OCI-LY3 (cell line): Measurements from ENCODE around the gene SUN5.
"Not testable (repeated sequence)": the region's sequence is repeated elsewhere in the genome, so short reads cannot be mapped to it uniquely, and the experiment has no call there.

Source experiments
- H2AFZ ChIP-seq: fragments of 200-600, 300-600 bp; shearing (Covaris generic); 2 replicates; pipeline ENCODE4 v1.6.0; 2014; ENCODE audit warnings: antibody characterized with exemption, low read depth, low read length
- H3K27ac ChIP-seq: fragments of 200-600, 300-600 bp; sonication (generic); 2 replicates; pipeline ENCODE4 v1.5.1; 2014; ENCODE audit warnings: mild to moderate bottlenecking, low read length, moderate library complexity, mixed read lengths
- H3K27me3 ChIP-seq: fragments of 200-600, 300-600 bp; sonication (generic); 2 replicates; pipeline ENCODE4 v1.6.1; 2014; ENCODE audit warnings: low read depth, low read length, mixed read lengths
- H3K36me3 ChIP-seq: fragments of 200-600, 300-600 bp; sonication (generic); replicated peaks from 2 replicates; pipeline ENCODE3; 2014; ENCODE audit warnings: low read depth, low read length, mixed read lengths
- H3K4me1 ChIP-seq: fragments of 300-600, 200-600 bp; sonication (generic); 2 replicates; pipeline ENCODE4 v1.6.1; 2014; ENCODE audit warnings: low read length, mixed read lengths
- H3K4me2 ChIP-seq: fragments of 200-600, 300-600 bp; sonication (generic); 2 replicates; pipeline ENCODE4 v1.6.1; 2014; ENCODE audit warnings: low read length, mixed read lengths
- H3K4me3 ChIP-seq: fragments of 300-600, 200-600 bp; sonication (generic); 2 replicates; pipeline ENCODE4 v1.5.1; 2014; ENCODE audit warnings: antibody characterized with exemption, mild to moderate bottlenecking, low read length, moderate library complexity
- H3K79me2 ChIP-seq: fragments of 300-600, 200-600 bp; shearing (Covaris generic); 2 replicates; pipeline ENCODE4 v1.6.1; 2014; ENCODE audit warnings: mild to moderate bottlenecking, low read length, mixed read lengths
- H3K9ac ChIP-seq: fragments of 300-600, 200-600 bp; shearing (Covaris generic); 2 replicates; pipeline ENCODE4 v1.6.0; 2014; ENCODE audit warnings: mild to moderate bottlenecking, low read length, moderate library complexity
- H3K9me3 ChIP-seq: fragments of 200-600, 300-600 bp; shearing (Covaris generic); 2 replicates; pipeline ENCODE4 v1.6.1; 2014; ENCODE audit warnings: low read length, mixed read lengths; ENCODE audit not compliant: insufficient read depth
- H4K20me1 ChIP-seq: fragments of 200-600, 300-600 bp; sonication (generic); 2 replicates; pipeline ENCODE4 v1.6.1; 2016; ENCODE audit warnings: low read length, mixed read lengths; ENCODE audit not compliant: insufficient read depth
- CTCF ChIP-seq: fragments of 200-600, 300-600 bp; sonication (generic); IDR thresholded peaks from 2 replicates; pipeline ENCODE4 v1.5.1; 2014; ENCODE audit warnings: antibody characterized with exemption, low read length, low read depth
- EZH2phosphoT487 ChIP-seq: fragments of 200-600 bp; shearing (Covaris generic); IDR thresholded peaks from 2 replicates; pipeline ENCODE4 v1.6.1; 2018; ENCODE audit warnings: antibody characterized with exemption, mixed run types, low read depth

Gene SUN5

GRCh38 chr20:32965115-32965514 is 39.1 kb downstream of the SUN5 start:
- H3K4me1 ChIP-seq, result peaks cover 19% of the 10 kb centered on the region
- no peaks in the 10 kb centered on the region for H3K27me3 ChIP-seq
- H3K4me2 ChIP-seq, result no peak overlapping the region
- no peak overlapping the region for H3K4me3 ChIP-seq
- H4K20me1 ChIP-seq, result no peaks in the 10 kb centered on the region
- no peak overlapping the region for H3K27ac ChIP-seq
- no peak for TF ChIP-seq CTCF
- TF ChIP-seq EZH2phosphoT487, result no peak
- H3K36me3 ChIP-seq, result no peaks in the 10 kb centered on the region
- no peaks in the 10 kb centered on the region for H3K9me3 ChIP-seq
- H3K79me2 ChIP-seq, result no peaks in the 10 kb centered on the region
- no peak overlapping the region for H3K9ac ChIP-seq
- H2AFZ ChIP-seq, result no peak overlapping the region

- Histone ChIP-seq H3K9me3 (no peaks in the 10 kb centered on the region), H3K27ac (no peak overlapping the region), H3K9ac (no peak overlapping the region), H3K4me3 (no peak overlapping the region), H3K27me3 (no peaks in the 10 kb centered on the region), H3K79me2 (no peaks in the 10 kb centered on the region), H3K4me1 (peaks cover 14% of the 10 kb centered on the region), H3K36me3 (no peaks in the 10 kb centered on the region), H3K4me2 (no peak overlapping the region), H2AFZ (no peak overlapping the region), H4K20me1 (no peaks in the 10 kb centered on the region)
- TF ChIP-seq EZH2phosphoT487, result no peak
These were observed 39.7 kb downstream of the SUN5 start for GRCh38 chr20:32964575-32964974.

- no peak overlapping the region for H3K9ac ChIP-seq
- no peak overlapping the region for H2AFZ ChIP-seq
- H3K36me3 ChIP-seq, result no peaks in the 10 kb centered on the region
- H3K4me1 ChIP-seq, result peaks cover 12% of the 10 kb centered on the region
- no peaks in the 10 kb centered on the region for H3K79me2 ChIP-seq
- TF ChIP-seq EZH2phosphoT487, result no peak
- no peak for TF ChIP-seq CTCF
- no peaks in the 10 kb centered on the region for H4K20me1 ChIP-seq
- no peaks in the 10 kb centered on the region for H3K27me3 ChIP-seq
- H3K27ac ChIP-seq, result no peak overlapping the region
- H3K4me2 ChIP-seq, result no peak overlapping the region
- no peaks in the 10 kb centered on the region for H3K9me3 ChIP-seq
- no peak overlapping the region for H3K4me3 ChIP-seq
These were observed 41.1 kb downstream of the SUN5 start for GRCh38 chr20:32963176-32963575.

DNA sequence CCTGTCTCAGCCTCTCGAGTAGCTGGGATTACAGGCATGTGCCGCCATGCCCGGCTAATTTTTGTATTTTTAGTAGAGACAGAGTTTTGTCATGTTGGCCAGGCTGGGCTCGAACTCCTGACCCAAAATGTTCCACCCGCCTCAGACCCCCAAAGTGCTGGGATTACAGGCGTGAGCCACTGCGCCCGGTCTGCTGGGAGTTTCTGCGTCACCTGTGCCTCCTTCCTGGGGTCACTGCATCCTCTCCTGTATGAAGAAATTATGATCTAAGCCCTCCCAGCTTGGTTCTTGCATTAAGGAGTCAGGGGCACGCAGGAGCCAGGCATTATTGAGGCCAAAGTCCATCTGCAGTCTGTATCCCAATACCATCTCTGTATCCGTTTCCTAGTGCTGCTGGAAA is 41.6 kb downstream of the SUN5 start:
- H3K9ac ChIP-seq, H3K27me3 ChIP-seq: not testable (repeated sequence)

GRCh38 chr20:32962053-32962452 is 42.2 kb downstream of the SUN5 start:
- Histone ChIP-seq H2AFZ (no peak overlapping the region), H3K4me1 (peaks cover 5% of the 10 kb centered on the region), H3K9me3 (peaks cover 6% of the 10 kb centered on the region; the same call in 1 of the 2 replicates), H4K20me1 (no peaks in the 10 kb centered on the region), H3K27me3 (no peaks in the 10 kb centered on the region), H3K36me3 (peaks cover 3% of the 10 kb centered on the region), H3K9ac (no peak overlapping the region), H3K79me2 (no peaks in the 10 kb centered on the region), H3K27ac (no peak overlapping the region), H3K4me2 (no peak overlapping the region), H3K4me3 (no peak overlapping the region)
- no peak for TF ChIP-seq EZH2phosphoT487
- no peak for TF ChIP-seq CTCF

More for the DNA sequence above, 41.6 kb downstream of the SUN5 start:
- not testable (repeated sequence) for H2AFZ ChIP-seq, H3K27ac ChIP-seq, H3K79me2 ChIP-seq, H3K4me3 ChIP-seq, H3K36me3 ChIP-seq, H3K9me3 ChIP-seq, H4K20me1 ChIP-seq, H3K4me2 ChIP-seq
- peaks cover 11% of the 10 kb centered on the region for H3K4me1 ChIP-seq
